Mesodermal cell (in vitro differentiated cells): ENCODE data around the gene DLX3.

ENCODE experiments used
- H3K27ac ChIP-seq: 2 replicates; pipeline ENCODE4 v1.7.0; 2013; ENCODE audit warnings: mild to moderate bottlenecking, low read depth, low read length, moderate library complexity; ENCODE audit not compliant: severe bottlenecking
- H3K36me3 ChIP-seq: 2 replicates; pipeline ENCODE4 v1.7.1; 2013; ENCODE audit warnings: mild to moderate bottlenecking, low read length, moderate library complexity; ENCODE audit not compliant: control insufficient read depth, insufficient read depth
- H3K4me1 ChIP-seq: one replicate; pipeline ENCODE4 v1.7.1; 2013; ENCODE audit warnings: mild to moderate bottlenecking, low read length; ENCODE audit not compliant: insufficient read depth, control insufficient read depth, poor library complexity, severe bottlenecking
- H3K4me3 ChIP-seq: 2 replicates; pipeline ENCODE4 v1.7.0; 2013; ENCODE audit warnings: low read length, control low read depth, mild to moderate bottlenecking; ENCODE audit not compliant: insufficient read depth, poor library complexity, severe bottlenecking; ENCODE audit errors: extremely low read depth
- H3K9me3 ChIP-seq: 2 replicates; pipeline ENCODE4 v1.7.1; 2013; ENCODE audit warnings: mild to moderate bottlenecking, low read length, moderate library complexity; ENCODE audit not compliant: control insufficient read depth
- WGBS, 2 experiments: methylation state at CpG; one replicate each; pipeline ENCODE4 v1.1.5; 2013; ENCODE audit warnings: missing lambda C conversion rate in 2 of 2; ENCODE audit not compliant: insufficient coverage in 2 of 2; 5-methylcytosine and 5-hydroxymethylcytosine counted together

Gene DLX3

GRCh38 chr17:49952912-49953497 is 42.0 kb downstream of the DLX3 start:
- Histone ChIP-seq H3K27ac (no peak overlapping the region), H3K4me1 (peaks cover 11% of the 10 kb centered on the region), H3K9me3 (no peaks in the 10 kb centered on the region), H3K36me3 (no peaks in the 10 kb centered on the region), H3K4me3 (no peak overlapping the region)
- 59 to 92% methylated on average over 3 to 4 of the region's 8 CpGs for WGBS, 2 experiments

- 44 to 54% methylated on average over 3 to 4 of the region's 7 CpGs for WGBS, 2 experiments
- H3K4me1 ChIP-seq: peaks cover 11% of the 10 kb centered on the region
Measured at GRCh38 chr17:49952209-49952911, 42.7 kb downstream of the DLX3 start.

GRCh38 chr17:49951362-49952082 is 43.5 kb downstream of the DLX3 start:
- Histone ChIP-seq H3K27ac (no peak overlapping the region), H3K4me3 (no peak overlapping the region), H3K36me3 (no peaks in the 10 kb centered on the region), H3K9me3 (no peaks in the 10 kb centered on the region), H3K4me1 (peaks cover 11% of the 10 kb centered on the region)
- 80 to 90% methylated on average over 11 to 14 of the region's 14 CpGs for WGBS, 2 experiments

More at GRCh38 chr17:49952209-49952911, 42.7 kb downstream of the DLX3 start:
- Histone ChIP-seq H3K27ac (no peak overlapping the region), H3K9me3 (no peaks in the 10 kb centered on the region), H3K4me3 (no peak overlapping the region), H3K36me3 (no peaks in the 10 kb centered on the region)

GRCh38 chr17:49949634-49950033 is 45.4 kb downstream of the DLX3 start:
- Histone ChIP-seq H3K4me1 (peaks cover 7% of the 10 kb centered on the region), H3K4me3 (no peak overlapping the region), H3K9me3 (no peaks in the 10 kb centered on the region), H3K27ac (no peak overlapping the region), H3K36me3 (no peaks in the 10 kb centered on the region)
- 75 to 83% methylated on average over 2 of the region's 2 CpGs for WGBS, 2 experiments

GRCh38 chr17:49946964-49947584 is 48.0 kb downstream of the DLX3 start:
- Histone ChIP-seq H3K4me1 (no peaks in the 10 kb centered on the region), H3K36me3 (no peaks in the 10 kb centered on the region), H3K27ac (no peak overlapping the region), H3K9me3 (no peaks in the 10 kb centered on the region), H3K4me3 (no peak overlapping the region)
- WGBS, 2 experiments: 86 to 87% methylated on average over 6 to 10 of the region's 11 CpGs

- H3K36me3 ChIP-seq: no peaks in the 10 kb centered on the region
- 78 to 80% methylated on average over 7 of the region's 8 CpGs for WGBS, 2 experiments
- H3K27ac ChIP-seq: no peak overlapping the region
- no peaks in the 10 kb centered on the region for H3K4me1 ChIP-seq
- H3K4me3 ChIP-seq: no peak overlapping the region
- H3K9me3 ChIP-seq: no peaks in the 10 kb centered on the region
Measured at GRCh38 chr17:49946208-49946607, 48.8 kb downstream of the DLX3 start.

GRCh38 chr17:49944273-49944870 is 50.7 kb downstream of the DLX3 start:
- no peaks in the 10 kb centered on the region for H3K36me3 ChIP-seq
- no peak overlapping the region for H3K27ac ChIP-seq
- H3K4me1 ChIP-seq: no peaks in the 10 kb centered on the region
- no peak overlapping the region for H3K4me3 ChIP-seq
- H3K9me3 ChIP-seq: no peaks in the 10 kb centered on the region
- 63 to 68% methylated on average over 23 of the region's 26 CpGs for WGBS, 2 experiments

GRCh38 chr17:49942947-49943346 is 52.1 kb downstream of the DLX3 start:
- H3K4me3 ChIP-seq: no peak overlapping the region
- 85 to 89% methylated on average over 4 to 5 of the region's 5 CpGs for WGBS, 2 experiments
- H3K4me1 ChIP-seq: no peaks in the 10 kb centered on the region
- no peak overlapping the region for H3K27ac ChIP-seq
- no peaks in the 10 kb centered on the region for H3K9me3 ChIP-seq
- H3K36me3 ChIP-seq: no peaks in the 10 kb centered on the region

GRCh38 chr17:49941427-49941826 is 53.6 kb downstream of the DLX3 start:
- no peaks in the 10 kb centered on the region for H3K9me3 ChIP-seq
- H3K36me3 ChIP-seq: no peaks in the 10 kb centered on the region
- WGBS, 2 experiments: 81 to 100% methylated on average over 2 to 7 of the region's 10 CpGs
- no peak overlapping the region for H3K4me3 ChIP-seq
- H3K27ac ChIP-seq: no peak overlapping the region
- H3K4me1 ChIP-seq: no peaks in the 10 kb centered on the region
